ENCODE results near the gene SH3GL3.

Gene SH3GL3

GRCh38 chr15:83470887-83471286 lies 23.7 kb downstream of the SH3GL3 start:
- no peak for DNase-seq

- DNase-seq = no peak
Measured at GRCh38 chr15:83471307-83471866, 24.2 kb downstream of the SH3GL3 start.

- DNase-seq = no peak
Measured at GRCh38 chr15:83472151-83472550, 25.0 kb downstream of the SH3GL3 start.

- DNase-seq = no peak
Measured at GRCh38 chr15:83472797-83473196, 25.7 kb downstream of the SH3GL3 start.

GRCh38 chr15:83474578-83474977 lies 27.4 kb downstream of the SH3GL3 start:
- no peak for DNase-seq

GRCh38 chr15:83475551-83475950 lies 28.4 kb downstream of the SH3GL3 start:
- DNase-seq = no peak

GRCh38 chr15:83476066-83476465 lies 28.9 kb downstream of the SH3GL3 start:
- DNase-seq = no peak

GRCh38 chr15:83476708-83477107 lies 29.6 kb downstream of the SH3GL3 start:
- no peak for DNase-seq

- DNase-seq = no peak
Measured at GRCh38 chr15:83477172-83477807, 30.1 kb downstream of the SH3GL3 start.

GRCh38 chr15:83477808-83478537 lies 30.8 kb downstream of the SH3GL3 start:
- DNase-seq = no peak

- no peak for DNase-seq
Measured at GRCh38 chr15:83483612-83484011, 36.5 kb downstream of the SH3GL3 start.

- DNase-seq = no peak
Measured at GRCh38 chr15:83484636-83485035, 37.5 kb downstream of the SH3GL3 start.

GRCh38 chr15:83486363-83486762 lies 39.2 kb downstream of the SH3GL3 start:
- no peak for DNase-seq

- no peak for DNase-seq
Measured at GRCh38 chr15:83487519-83487918, 40.4 kb downstream of the SH3GL3 start.

- DNase-seq = no peak
Measured at GRCh38 chr15:83489690-83490089, 42.5 kb downstream of the SH3GL3 start.

GRCh38 chr15:83491486-83491885 lies 44.3 kb downstream of the SH3GL3 start:
- DNase-seq = no peak

GRCh38 chr15:83496766-83497165 lies 49.6 kb downstream of the SH3GL3 start:
- DNase-seq = no peak

- no peak for DNase-seq
Measured at GRCh38 chr15:83498374-83498773, 51.2 kb downstream of the SH3GL3 start.

GRCh38 chr15:83498801-83499200 lies 51.7 kb downstream of the SH3GL3 start:
- no peak for DNase-seq

GRCh38 chr15:83499476-83499875 lies 52.3 kb downstream of the SH3GL3 start:
- DNase-seq = no peak

- no peak for DNase-seq
Measured at GRCh38 chr15:83503595-83504364, 56.6 kb downstream of the SH3GL3 start.

- DNase-seq = no peak
Measured at GRCh38 chr15:83504365-83504764, 57.2 kb downstream of the SH3GL3 start.

- no peak for DNase-seq
Measured at GRCh38 chr15:83510001-83510400, 62.9 kb downstream of the SH3GL3 start.

- DNase-seq = no peak
Measured at GRCh38 chr15:83512459-83512858, 65.3 kb downstream of the SH3GL3 start.
